ENCODE data around the gene PSEN1. TPM values are rescaled to one million over a fixed set of nuclear protein-coding genes. Genes with fewer than 3 reads are reported as not detected.

Gene PSEN1
- total RNA-seq, 1 experiment from 2014 or later: 41.9 TPM

DNA sequence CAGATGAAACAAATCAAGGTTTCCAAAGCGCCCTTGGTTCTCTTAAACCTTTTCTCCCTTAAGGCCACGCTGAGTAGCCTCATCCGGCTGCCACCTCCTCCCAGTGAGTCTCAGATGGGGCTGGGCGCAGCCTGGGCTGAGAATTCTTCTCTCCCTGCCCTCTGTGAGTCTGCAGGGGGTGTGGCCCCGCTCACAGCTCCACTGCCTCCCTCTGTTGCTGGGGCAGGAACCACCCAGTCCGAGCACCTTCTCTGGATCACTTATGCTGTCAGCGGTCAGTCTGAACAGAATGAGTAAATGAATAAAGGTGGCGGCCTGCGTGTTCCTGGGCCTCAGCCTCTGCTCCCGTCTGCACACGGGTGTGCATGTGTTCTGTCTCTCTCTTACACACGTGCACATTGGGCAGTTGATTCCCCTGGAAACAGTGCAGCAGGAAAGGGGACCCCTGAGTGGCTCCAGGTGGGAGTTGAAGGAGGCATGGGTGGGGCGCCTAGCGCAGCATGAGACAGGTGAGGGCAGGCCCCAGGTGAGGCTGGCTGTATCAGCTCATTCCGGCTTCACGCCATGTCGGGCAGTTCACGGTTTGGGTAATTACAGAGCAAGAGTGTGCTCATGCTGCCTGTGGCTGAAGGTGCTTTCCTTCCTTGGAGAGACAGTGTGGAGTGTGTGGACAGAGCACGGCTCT is 105.3 kb downstream of the PSEN1 start:
- Histone ChIP-seq H3K27ac (ENCODE audit: low read depth, low read length, poor library complexity, severe bottlenecking) (no peak overlapping the region), H3K9me3 (ENCODE audit: low read depth, low read length, poor library complexity, severe bottlenecking) (no peaks in the 10 kb centered on the region), H3K4me3 (ENCODE audit: low read depth, low read length, poor library complexity, severe bottlenecking) (no peak overlapping the region), H3K27me3 (replicated peaks; ENCODE audit: insufficient read depth, low read depth, low read length, poor library complexity) (peaks cover 25% of the 10 kb centered on the region), H3K4me1 (ENCODE audit: insufficient read depth, low read length, poor library complexity, severe bottlenecking) (peaks cover 6% of the 10 kb centered on the region), H3K36me3 (ENCODE audit: insufficient read depth, low read length, poor library complexity, severe bottlenecking) (no peaks in the 10 kb centered on the region)
- ChIA-PET CTCF (no interaction called here), POLR2A (ENCODE audit: low non-redundant PET) (no interaction called here)
- intact Hi-C loops (cut with micrococcal nuclease; ENCODE audit: unreplicated experiment): no loop called here
- BruUV-seq (replicated peaks): no TSS peak
- TF ChIP-seq CTCF (conservative IDR thresholded peaks at IDR 0.05; ENCODE audit: low read depth, low read length) (no peak), EZH2 (IDR thresholded peaks at IDR 0.05; ENCODE audit: borderline replicate concordance, low read depth, low read length, poor library complexity, severe bottlenecking) (no peak)
- DNase-seq (ENCODE audit: low spot score): no peak

DNA sequence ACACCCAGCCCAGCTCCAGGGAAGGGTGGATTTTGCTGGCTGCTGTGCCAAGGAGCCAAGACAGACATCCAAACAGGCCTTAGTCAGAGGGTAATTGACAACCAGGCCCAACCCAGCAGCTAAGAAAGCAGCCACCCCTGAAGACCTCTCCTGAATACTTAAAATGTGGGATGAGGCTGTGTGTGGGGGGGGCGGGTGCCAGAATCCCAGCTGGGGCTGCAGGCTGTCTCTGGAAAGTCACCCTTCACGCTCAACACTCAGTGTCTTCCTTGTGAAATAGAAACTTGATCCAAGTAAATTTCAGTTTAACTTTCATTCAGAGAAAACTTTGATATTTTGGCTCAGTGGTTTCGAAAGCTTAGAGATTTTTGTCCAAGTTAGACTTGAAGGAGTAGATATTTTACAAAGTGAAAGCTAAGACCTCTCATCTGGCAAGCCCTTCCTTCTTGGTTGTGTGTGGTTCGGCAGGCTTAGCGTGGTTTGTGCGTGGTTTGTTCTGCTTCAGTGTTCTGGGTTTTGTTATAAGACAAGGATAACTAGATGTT is 106.1 kb downstream of the PSEN1 start:
- H3K9me3 ChIP-seq (ENCODE audit: low read depth, low read length, poor library complexity, severe bottlenecking): no peaks in the 10 kb centered on the region
- no peak overlapping the region for H3K27ac ChIP-seq (ENCODE audit: low read depth, low read length, poor library complexity, severe bottlenecking)
- peaks cover 6% of the 10 kb centered on the region for H3K4me1 ChIP-seq (ENCODE audit: insufficient read depth, low read length, poor library complexity, severe bottlenecking)
- no peak for TF ChIP-seq EZH2 (IDR thresholded peaks at IDR 0.05; ENCODE audit: borderline replicate concordance, low read depth, low read length, poor library complexity, severe bottlenecking)
- no peak for TF ChIP-seq CTCF (conservative IDR thresholded peaks at IDR 0.05; ENCODE audit: low read depth, low read length)
- peaks cover 17% of the 10 kb centered on the region for H3K27me3 ChIP-seq (replicated peaks; ENCODE audit: insufficient read depth, low read depth, low read length, poor library complexity)
- intact Hi-C loops (cut with micrococcal nuclease; ENCODE audit: unreplicated experiment): no loop called here
- BruUV-seq (replicated peaks): no TSS peak
- ChIA-PET POLR2A (ENCODE audit: low non-redundant PET) (no interaction called here), CTCF (no interaction called here)
- no peak for DNase-seq (ENCODE audit: low spot score)
- no peak overlapping the region for H3K4me3 ChIP-seq (ENCODE audit: low read depth, low read length, poor library complexity, severe bottlenecking)
- H3K36me3 ChIP-seq (ENCODE audit: insufficient read depth, low read length, poor library complexity, severe bottlenecking): no peaks in the 10 kb centered on the region

DNA sequence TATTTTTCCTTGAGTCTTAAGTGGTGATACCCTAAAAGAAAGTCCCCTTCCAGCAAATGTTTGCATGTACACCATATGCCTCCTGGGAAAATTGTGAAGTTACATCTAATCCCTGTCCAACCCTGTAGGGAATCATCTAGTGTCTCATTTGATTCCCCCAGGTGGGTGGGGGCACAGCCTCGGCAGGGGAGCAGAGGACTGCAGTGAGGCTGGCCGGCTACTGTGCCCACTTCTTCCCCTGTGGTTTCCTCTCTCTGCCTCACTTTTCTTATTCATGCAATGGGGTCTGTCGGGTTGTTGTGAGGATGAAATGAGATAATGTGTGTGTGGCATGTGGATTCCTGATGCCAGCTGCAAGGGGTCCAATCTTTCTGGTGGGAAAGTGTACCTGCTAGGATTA is 107.0 kb downstream of the PSEN1 start:
- CTCF ChIA-PET: interaction anchor here (0.5 kb wide), 1 partner anchor 228 kb away, joined by 3 read pairs; no protein-coding TSS in a partner anchor

More for the DNA sequence above, 107.0 kb downstream of the PSEN1 start:
- H3K4me3 ChIP-seq (ENCODE audit: low read depth, low read length, poor library complexity, severe bottlenecking): no peak overlapping the region
- intact Hi-C loops (cut with micrococcal nuclease; ENCODE audit: unreplicated experiment): no loop called here
- no TSS peak for BruUV-seq (replicated peaks)
- no peaks in the 10 kb centered on the region for H3K36me3 ChIP-seq (ENCODE audit: insufficient read depth, low read length, poor library complexity, severe bottlenecking)
- TF ChIP-seq EZH2 (IDR thresholded peaks at IDR 0.05; ENCODE audit: borderline replicate concordance, low read depth, low read length, poor library complexity, severe bottlenecking): no peak
- TF ChIP-seq CTCF (conservative IDR thresholded peaks at IDR 0.05; ENCODE audit: low read depth, low read length): no peak
- POLR2A ChIA-PET (ENCODE audit: low non-redundant PET): no interaction called here
- no peak for DNase-seq (ENCODE audit: low spot score)
- H3K9me3 ChIP-seq (ENCODE audit: low read depth, low read length, poor library complexity, severe bottlenecking): no peaks in the 10 kb centered on the region
- H3K27me3 ChIP-seq (replicated peaks; ENCODE audit: insufficient read depth, low read depth, low read length, poor library complexity): peaks cover 8% of the 10 kb centered on the region
- no peak overlapping the region for H3K27ac ChIP-seq (ENCODE audit: low read depth, low read length, poor library complexity, severe bottlenecking)
- peaks cover 6% of the 10 kb centered on the region for H3K4me1 ChIP-seq (ENCODE audit: insufficient read depth, low read length, poor library complexity, severe bottlenecking)
